COLO668 (cell line): Measurements from ENCODE around the gene FAM168A.

ENCODE experiments used
- DNase-seq: peaks from one replicate; lab custom pipeline; 2025; ENCODE audit not compliant: unreplicated experiment; lab: John Stamatoyannopoulos, UW

The FAM168A gene

DNA sequence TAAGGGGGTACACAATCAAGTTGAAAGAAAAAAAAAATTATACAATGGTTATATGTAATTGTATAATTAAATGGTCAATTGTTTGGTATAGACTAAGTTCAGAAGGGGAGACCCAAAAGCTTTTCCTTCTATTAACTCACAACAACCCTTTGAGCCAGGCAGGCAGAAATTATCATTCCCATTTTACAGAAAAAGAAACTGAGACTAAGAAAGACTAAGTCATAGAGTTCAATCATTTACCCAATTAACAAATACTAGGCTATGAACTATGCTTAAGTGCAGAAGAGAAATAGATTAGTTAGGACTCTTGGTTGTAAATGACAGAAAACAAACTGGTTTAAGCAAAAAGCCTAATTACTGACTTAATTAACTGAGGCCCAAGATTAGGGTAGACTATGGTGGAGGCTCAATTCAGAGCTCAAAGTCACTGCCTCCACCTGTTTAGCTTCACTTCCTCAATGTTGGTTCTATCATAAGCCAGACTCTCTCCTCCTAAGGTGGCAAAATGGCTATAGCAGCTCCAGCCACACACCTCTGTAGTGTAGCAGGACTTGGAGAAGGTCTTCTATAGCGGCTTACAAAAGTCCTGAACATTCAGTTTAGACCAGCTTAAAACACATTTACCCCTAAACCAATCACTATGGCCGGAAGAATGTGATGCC, 34.2 kb downstream of the FAM168A start:
- DNase-seq, result no peak

DNA sequence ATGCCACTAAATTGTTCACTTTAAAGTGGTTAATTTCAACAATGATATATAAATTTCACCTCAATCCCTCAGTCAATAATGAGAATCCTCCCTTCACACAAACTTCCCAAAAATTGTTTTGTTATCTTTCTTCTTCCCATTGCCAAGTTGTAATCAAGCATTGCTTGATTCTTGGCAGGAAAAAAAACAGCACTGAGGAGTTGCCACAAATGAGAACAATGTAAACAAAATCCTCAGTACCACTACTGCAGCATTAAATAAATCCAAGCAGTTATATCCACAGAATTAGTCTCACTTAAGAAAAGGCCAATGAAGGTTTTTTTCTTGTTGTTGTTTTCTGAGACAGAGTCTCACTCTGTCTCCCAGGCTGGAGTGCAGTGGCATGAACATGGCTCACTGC, 38.2 kb downstream of the FAM168A start:
- no peak for DNase-seq

DNA sequence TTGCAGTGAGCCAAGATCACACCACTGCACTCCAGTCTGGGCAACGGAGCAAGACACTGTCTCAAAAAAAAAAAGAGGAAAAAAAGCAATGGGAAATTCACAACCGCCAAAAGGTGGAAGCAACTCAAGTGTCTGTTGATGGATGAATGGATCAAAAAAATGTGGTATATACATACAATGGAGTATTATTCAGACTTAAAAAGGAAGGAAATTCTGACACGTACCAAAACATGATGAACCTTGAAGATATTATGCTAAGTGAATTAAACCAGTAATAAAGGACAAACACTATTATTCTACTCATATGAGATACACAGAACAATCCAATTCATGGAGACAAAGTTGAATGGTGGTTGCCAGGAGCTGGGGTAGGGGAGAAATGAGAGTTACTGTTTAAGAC, 40.9 kb downstream of the FAM168A start:
- DNase-seq, result no peak

DNA sequence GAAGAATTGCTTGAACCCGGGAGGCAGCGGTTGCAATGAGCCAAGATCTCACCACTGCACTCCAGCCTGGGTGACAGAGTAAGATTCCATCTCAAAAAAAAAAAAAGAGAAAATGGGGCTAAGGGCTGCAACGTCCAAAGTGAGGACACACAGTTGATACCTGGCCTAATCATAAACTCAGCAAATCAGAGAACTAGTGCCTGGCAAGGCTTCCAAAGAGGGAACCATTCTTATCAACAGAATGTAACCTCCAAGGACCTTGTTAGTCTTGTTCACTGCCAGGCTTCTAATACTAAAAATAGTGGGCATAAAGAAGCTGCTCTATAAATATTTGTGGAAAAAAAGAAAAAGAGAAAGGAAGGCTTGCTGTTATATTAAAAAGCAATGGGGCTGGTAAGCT, 42.3 kb downstream of the FAM168A start:
- DNase-seq, result no peak

DNA sequence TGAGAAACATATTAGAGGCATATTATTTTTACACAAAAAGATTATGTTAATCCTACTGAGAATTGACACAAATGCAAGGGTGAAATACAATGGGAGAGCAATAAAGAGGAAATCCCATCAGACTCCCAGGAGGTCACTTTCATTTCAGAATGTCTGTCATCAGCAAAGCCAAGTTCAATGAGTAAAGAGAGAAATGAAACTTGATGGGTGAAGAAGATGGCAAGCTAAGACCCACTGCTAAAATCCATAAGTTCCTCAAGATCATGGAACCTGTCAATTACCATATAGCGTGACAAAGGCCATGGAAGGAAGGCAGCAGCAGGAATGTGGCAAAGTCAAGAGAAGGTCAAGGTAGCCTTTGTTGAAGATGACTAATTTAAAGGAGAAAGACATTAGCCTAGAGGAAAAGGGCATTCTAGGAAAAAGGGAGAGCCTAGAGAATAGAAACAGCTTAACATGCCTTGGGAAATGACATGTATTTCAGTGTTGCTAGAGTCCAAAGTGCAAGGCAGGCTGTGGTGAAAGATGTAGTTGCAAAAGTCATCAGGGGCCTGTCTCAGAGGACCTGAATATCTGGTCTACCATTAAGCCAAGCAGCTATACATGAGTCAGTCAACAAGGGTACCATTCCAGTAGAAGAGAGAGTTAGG, 43.1 kb downstream of the FAM168A start:
- DNase-seq, result no peak

DNA sequence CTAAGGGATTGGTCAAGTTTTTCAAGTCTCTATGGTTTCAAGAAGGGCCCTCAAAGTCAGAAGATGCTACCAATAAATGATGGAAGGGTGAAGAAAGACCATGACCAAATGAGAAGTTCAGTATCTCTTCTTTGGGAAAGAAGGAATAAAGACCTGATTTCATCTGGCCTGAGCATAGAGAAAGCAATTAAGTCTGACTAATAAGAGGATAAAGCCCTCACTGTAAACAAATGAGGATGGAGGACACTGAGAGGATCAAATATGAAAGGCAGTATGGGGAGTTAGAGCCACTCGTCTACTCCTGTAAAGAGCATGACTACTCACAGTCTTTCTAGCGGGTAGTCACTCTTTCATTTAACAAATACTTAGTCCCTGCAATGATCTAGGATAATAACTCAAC, 44.6 kb downstream of the FAM168A start:
- no peak for DNase-seq

DNA sequence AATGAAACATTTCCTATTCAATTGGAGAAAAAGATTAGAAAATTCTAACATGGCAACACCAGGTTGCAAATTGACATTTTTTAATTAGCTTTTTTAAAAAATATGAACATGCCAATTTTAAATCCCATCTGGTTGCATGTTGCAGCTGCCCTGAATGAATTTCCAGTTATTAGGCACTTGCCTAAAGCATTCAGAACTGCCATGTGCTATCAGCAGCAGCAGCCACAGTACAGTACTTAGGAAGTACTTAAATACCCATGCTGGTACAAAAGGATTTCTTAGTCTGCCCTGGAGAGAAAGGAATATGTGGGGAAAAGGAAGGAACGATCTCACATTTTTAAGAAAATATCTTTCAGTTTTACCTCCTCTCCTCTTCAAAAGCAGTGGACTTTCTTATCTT, 46.2 kb downstream of the FAM168A start:
- no peak for DNase-seq

DNA sequence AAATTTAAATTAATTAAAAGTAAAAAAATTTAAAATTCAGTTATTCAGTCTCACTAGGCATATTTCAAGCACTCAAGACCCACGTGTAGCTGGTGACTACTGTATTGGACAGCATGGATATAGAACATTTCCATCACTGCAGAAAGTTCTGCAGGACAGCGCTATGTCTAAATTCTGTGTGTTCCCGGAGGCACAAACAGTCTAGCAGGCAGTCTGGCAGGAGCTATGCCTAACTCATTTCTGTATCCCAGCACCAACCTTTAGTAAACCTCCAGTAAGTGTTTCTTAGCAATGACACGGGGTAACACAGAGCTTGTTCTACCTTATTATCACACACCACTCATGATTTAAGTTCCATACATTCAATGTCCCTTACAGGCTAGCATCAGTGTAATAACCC, 48.5 kb downstream of the FAM168A start:
- DNase-seq, result no peak

DNA sequence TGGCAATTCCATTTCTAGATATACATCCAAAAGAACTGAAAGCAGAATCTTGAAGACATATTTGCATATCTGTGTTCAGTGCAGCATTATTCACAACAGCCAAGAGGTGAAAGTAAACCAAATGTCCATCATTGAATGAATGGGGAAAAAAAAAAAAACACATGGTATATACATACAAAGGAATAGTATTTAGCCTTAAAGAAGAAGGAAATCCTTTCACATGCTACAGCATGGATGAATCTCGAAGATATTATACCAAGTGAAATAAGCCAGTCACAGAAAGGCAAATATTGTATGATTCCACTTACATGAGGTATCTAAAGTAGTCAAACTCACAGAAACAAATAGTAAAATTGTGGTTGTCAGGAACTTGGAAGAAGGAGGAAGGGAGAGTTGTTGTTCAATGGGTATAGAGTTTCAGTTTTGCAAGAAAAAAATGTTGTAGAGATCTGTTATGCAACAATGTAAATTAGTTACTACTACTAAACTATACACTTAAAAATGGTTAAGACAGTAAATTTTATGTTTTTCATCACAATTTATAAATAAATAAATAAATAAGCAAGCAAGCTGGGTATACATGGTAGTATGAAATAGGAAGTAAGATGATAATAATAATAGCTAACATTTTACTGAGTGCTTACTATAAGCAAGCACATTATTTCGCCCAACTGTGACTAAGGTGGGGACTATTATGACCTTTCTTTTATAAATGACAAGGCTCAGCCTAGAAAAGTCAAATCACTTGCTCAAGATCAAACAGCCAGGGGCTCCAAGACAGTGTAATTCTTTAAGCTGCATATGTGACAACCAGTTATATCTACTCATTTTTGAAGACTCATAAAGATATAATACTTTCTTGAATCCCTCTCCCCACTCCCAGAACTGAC, 50.0 kb downstream of the FAM168A start:
- no peak for DNase-seq

DNA sequence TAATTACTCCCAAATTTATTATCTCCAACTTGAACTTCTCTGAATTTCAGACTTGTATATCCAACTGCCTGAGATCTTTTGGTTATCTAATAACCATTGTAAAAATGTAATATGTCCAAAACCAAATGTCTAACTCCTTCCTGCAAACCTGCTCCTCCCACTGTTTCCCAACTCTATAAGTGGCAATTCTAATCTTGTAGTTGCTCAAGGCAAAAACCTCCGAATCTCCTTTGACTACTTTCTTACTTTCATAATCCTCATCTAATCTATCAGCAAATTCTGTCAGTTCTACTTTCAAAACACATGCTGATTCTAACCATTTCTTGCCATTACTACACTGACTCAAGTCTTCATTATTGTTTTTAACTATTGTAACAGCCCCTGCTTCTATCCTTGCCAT, 55.7 kb downstream of the FAM168A start:
- no peak for DNase-seq

DNA sequence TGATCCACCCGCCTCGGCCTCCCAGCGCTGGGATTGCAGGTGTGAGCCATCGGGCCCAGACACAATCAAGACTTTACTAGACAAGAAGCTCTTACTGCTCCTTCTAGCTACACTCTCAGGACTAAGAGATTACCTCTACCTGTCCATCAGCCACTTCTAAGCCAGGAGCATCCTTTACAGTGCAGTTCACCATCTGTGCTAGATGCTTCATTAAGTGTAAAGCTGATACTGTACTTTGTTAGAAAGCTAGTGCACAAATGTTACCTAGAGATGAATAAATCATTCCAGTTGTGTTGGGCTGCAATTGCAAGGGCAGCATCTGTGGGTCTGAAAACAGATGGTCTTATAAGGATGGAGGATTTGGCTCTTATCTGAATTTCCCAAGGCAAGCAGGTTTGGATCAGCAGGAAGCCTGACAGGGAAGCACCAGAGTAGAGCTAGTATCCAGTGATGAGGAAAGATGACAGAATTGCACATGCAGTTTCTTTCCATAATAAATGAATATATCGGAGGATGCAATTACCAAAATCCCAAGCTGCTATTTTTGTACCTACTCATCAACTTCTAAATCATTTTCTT, 58.3 kb downstream of the FAM168A start:
- DNase-seq, result no peak

DNA sequence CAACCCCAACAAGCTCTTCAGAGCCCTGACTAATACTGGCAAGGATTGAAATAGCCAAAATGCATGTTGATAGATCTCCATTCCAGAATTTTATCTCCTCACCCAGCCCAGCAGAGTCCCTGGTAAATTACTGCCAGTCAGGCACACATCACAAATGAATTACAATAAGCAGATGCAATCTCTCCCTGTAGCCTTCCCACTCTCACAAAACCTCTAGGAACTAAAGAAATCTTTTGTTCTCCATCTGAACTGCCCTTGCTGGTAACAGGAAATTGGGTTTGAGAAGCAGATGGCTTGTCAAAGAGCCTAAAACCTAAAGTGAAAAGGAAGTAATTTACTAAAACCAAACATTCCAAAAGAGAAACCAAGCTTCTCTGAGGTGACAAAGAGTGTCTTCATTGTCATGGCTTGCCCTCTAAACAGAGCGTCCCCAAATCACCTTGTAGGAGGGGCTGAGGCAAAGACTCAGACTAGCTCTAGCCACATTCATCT, 59.5 kb downstream of the FAM168A start:
- no peak for DNase-seq

DNA sequence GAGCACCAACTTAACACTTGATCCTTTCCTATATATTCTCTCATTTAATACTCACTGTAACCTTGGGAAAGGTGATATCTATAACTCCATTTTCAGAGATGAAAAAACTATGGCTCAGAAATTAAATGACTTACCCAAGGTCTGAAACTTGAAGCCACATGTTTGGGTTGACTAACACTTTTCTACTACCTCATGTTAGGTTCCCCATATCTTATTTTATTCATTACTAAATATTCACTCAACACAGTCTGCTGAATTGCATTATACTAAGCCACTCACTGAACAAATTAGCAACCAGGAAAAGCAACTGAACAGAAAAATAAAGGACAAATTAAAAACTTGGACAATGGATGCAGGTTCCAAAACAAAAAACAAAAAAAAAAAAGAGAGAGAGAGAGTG, 59.9 kb downstream of the FAM168A start:
- no peak for DNase-seq

DNA sequence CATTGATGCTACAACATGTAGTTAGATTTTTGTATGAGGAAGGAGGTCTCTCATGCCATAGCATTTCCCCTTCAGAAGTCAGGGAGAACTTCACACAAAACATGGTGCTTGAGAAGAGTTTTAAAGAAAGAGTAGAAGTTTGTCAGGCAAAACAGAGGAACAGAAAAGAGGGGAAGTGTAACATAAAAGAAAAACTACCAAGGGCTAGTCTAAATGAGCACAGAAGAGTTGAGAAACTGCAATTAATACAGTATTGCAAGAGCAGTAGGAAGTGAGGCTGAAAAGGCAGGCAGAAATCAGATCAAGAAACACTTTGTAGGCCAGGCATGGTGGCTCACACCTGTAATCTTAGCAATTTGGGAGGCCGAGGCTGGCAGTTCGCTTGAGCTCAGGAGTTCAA, 61.0 kb downstream of the FAM168A start:
- no peak for DNase-seq

DNA sequence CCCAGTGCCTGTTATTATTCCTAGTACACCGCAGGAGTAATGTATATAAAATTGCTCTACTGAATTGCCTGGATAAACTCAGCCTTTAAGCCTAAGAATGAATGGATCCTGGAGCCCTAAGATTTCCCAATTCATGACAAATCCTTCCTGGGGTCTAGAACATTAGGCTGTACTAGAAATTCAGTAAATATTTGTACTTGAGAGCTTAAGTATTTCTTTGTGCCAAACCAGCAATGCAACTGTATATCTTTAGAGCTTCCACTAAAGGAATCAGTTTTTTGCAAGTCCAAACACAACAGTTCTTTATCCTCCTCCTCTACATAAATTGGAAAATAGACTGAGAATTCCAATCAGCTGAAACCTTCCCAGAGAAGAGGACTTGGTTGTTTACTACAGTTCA, 65.6 kb downstream of the FAM168A start:
- no peak for DNase-seq

DNA sequence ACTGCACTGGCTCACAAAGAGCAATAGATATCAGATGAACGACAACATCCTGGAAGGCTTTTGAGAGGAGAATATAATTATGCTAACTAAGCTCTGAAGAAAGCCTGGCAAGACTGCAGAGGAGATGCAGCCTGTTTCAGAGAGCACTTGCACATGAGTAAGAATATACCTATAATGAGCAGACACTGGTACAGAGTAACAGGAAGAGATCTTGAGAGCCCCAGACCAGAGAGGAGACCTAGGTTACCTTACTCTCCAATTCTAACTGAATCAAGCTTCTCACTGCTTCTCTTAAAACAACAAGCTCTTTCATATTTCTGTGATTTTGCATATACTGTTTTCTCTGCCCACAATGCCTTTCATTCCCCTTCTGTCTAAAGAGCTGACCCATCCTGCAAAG, 66.5 kb downstream of the FAM168A start:
- no peak for DNase-seq

DNA sequence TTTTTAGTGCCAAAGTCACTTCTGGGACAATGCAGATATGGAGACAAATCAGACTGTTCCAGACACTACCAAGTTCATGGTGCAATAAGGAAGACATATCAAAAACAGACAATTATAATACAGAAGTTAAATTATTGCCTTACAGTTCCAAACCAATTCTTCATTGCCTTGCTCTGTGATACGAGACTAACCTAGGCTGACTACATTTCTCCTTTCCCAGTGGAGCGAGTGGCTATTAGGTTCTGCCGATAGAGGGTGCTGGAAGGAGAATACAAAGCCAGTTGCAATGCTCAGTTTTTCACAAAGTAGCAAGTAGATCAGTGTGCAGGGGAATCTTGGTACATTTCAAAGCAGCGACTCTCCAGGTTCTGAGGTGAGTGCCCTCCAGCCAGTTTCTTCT, 67.8 kb downstream of the FAM168A start:
- no peak for DNase-seq

DNA sequence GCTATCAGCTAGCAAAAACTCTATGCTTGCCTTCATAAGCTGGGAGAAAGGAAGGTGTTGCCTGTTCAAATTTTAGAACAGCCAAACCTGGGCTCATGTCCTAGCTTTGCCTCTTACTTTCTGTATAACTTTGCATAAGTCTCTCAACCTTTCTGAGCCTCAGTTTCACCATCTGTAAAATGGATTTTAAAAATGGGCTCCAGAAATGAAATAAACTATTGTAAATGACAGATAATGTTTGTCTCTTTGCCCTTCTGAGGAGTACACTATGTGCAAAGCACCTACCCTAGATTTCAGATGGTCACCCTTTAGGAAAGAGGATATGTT, 68.7 kb downstream of the FAM168A start:
- DNase-seq, result no peak

DNA sequence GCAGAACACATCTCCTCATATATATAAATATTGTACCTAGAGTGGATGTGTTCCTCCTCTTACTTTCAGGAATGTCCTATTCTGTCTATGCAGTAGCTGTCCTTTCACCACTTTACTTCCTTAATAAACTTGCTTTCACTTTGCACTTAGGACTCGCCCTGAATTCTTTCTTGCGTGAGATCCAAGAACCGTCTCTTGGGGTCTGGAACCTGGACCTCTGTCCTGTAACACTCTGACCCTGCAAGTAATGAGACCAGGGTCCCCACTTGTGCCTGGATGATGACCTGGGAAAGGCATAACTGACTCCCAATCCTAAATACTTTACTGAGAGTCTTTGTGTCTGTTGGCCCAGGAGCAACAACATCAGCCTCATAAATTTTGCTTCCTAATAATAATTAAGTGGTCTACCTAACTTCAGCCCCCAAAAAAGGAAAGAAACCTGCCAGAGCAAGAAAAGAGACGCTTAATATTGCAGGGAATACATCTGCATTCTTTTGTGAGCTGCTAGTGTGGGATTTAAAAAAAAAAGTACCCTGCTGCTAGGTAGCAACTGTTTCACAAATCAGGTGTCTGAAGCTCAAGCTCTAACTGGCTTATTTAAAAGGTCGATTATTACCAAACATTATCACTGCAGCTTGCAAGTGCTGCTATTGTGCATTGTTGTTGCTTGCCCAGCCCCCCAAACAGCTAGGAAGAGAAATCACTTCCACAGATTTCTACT, 69.3 kb downstream of the FAM168A start:
- DNase-seq, result no peak

DNA sequence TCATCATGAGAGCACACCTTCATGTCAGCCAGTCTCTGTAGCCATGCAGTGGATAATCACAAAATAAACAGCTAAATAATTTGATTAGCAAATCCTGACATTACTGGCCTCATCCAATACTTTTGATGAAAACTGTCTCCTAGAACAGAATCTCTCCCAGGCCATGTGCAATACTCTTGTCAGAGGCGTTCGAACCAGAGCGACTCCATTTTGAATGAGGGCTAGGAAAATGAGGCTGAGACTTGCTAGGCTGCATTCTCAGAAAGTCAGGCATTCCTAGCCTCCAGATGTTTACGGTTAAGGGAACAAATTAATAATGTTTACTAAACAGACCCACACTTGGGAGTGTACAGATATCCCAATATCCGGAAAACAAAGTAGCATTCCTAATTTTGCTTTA, 69.9 kb downstream of the FAM168A start:
- no peak for DNase-seq

DNA sequence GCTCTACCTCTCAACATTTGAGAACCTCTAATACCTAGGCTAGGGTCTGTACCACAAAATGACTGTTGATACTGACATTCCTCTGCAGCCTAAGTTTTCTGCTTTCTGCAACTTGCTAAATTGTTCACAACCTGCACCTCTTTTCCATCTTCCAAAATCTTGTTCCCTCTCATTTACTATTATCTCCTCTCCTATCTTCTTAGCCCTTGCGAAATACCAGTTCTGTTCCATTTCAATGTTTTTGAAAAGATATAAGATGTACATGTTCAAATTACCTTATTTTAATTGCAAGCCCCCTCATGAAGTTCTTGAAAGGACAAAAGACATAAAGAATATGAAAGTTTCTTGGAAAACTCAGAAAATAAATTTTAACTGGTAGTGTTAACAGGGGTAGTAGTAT, 72.3 kb downstream of the FAM168A start:
- no peak for DNase-seq
